Measurements from ENCODE around the gene FUT8. TPM values are rescaled to one million over a fixed set of nuclear protein-coding genes. Genes with fewer than 3 reads are reported as not detected.

Gene FUT8
- total RNA-seq, 6 experiments from 2014 or later = 2.6 to 4.9 (median 3.5) TPM

GRCh38 chr14:65756880-65757279, 344.4 kb downstream of the FUT8 start:
- H3K4me3 ChIP-seq = no peak overlapping the region
- TF ChIP-seq POLR2A (IDR thresholded peaks at IDR 0.05) (no peak), CTCF (IDR thresholded peaks at IDR 0.05) (no peak)
- DNase-seq (no peak), ATAC-seq (no peak)
- no peaks in the 10 kb centered on the region for H3K27me3 ChIP-seq
- H3K27ac ChIP-seq = no peak overlapping the region
- no peaks in the 10 kb centered on the region for H3K36me3 ChIP-seq
- H3K4me1 ChIP-seq = no peaks in the 10 kb centered on the region
- H3K9me3 ChIP-seq = no peaks in the 10 kb centered on the region
- 55% methylated on average over 3 of the region's 3 CpGs for WGBS (ENCODE audit: insufficient coverage, low coverage, low lambda C conversion rate, missing lambda C conversion rate)
- intact Hi-C loops (cut with DNase I) = no loop called here

- H3K4me1 ChIP-seq = no peaks in the 10 kb centered on the region
- H3K36me3 ChIP-seq = no peaks in the 10 kb centered on the region
- H3K9me3 ChIP-seq = no peaks in the 10 kb centered on the region
- H3K4me3 ChIP-seq = no peak overlapping the region
- ATAC-seq = no peak
- intact Hi-C loops (cut with DNase I) = no loop called here
- no peak for DNase-seq
- TF ChIP-seq CTCF (IDR thresholded peaks at IDR 0.05) = no peak
- TF ChIP-seq POLR2A (IDR thresholded peaks at IDR 0.05) = no peak
- H3K27ac ChIP-seq = no peak overlapping the region
- 79% methylated on average over 2 of the region's 2 CpGs for WGBS (ENCODE audit: insufficient coverage, low coverage, low lambda C conversion rate, missing lambda C conversion rate)
- no peaks in the 10 kb centered on the region for H3K27me3 ChIP-seq
Measured at GRCh38 chr14:65769151-65769550, 356.6 kb downstream of the FUT8 start.

GRCh38 chr14:65770681-65771080, 358.2 kb downstream of the FUT8 start:
- DNase-seq (no peak), ATAC-seq (no peak)
- no peaks in the 10 kb centered on the region for H3K9me3 ChIP-seq
- H3K4me3 ChIP-seq = no peak overlapping the region
- H3K4me1 ChIP-seq = no peaks in the 10 kb centered on the region
- no peaks in the 10 kb centered on the region for H3K27me3 ChIP-seq
- no peak overlapping the region for H3K27ac ChIP-seq
- TF ChIP-seq POLR2A (IDR thresholded peaks at IDR 0.05) (no peak), CTCF (IDR thresholded peaks at IDR 0.05) (no peak)
- 69% methylated on average over 5 of the region's 5 CpGs for WGBS (ENCODE audit: insufficient coverage, low coverage, low lambda C conversion rate, missing lambda C conversion rate)
- H3K36me3 ChIP-seq = no peaks in the 10 kb centered on the region
- intact Hi-C loops (cut with DNase I) = no loop called here

GRCh38 chr14:65771271-65771670, 358.7 kb downstream of the FUT8 start:
- Histone ChIP-seq H3K36me3 (no peaks in the 10 kb centered on the region), H3K9me3 (no peaks in the 10 kb centered on the region), H3K4me3 (no peak overlapping the region), H3K27me3 (no peaks in the 10 kb centered on the region), H3K4me1 (no peaks in the 10 kb centered on the region), H3K27ac (no peak overlapping the region)
- no peak for DNase-seq
- WGBS (ENCODE audit: insufficient coverage, low coverage, low lambda C conversion rate, missing lambda C conversion rate) = 88% methylated on average over 3 of the region's 3 CpGs
- intact Hi-C loops (cut with DNase I) = no loop called here
- no peak for ATAC-seq
- TF ChIP-seq POLR2A (IDR thresholded peaks at IDR 0.05) = no peak
- TF ChIP-seq CTCF (IDR thresholded peaks at IDR 0.05) = no peak

- 65% methylated on average over 7 of the region's 8 CpGs for WGBS (ENCODE audit: insufficient coverage, low coverage, low lambda C conversion rate, missing lambda C conversion rate)
- TF ChIP-seq CTCF (IDR thresholded peaks at IDR 0.05) (no peak), POLR2A (IDR thresholded peaks at IDR 0.05) (no peak)
Measured at GRCh38 chr14:65772466-65772865, 359.9 kb downstream of the FUT8 start.

More at GRCh38 chr14:65772466-65772865, 359.9 kb downstream of the FUT8 start:
- DNase-seq (no peak), ATAC-seq (no peak)
- H3K36me3 ChIP-seq = no peaks in the 10 kb centered on the region
- H3K27ac ChIP-seq = no peak overlapping the region
- no peaks in the 10 kb centered on the region for H3K27me3 ChIP-seq
- H3K4me3 ChIP-seq = no peak overlapping the region
- H3K4me1 ChIP-seq = no peaks in the 10 kb centered on the region
- intact Hi-C loops (cut with DNase I) = no loop called here
- H3K9me3 ChIP-seq = no peaks in the 10 kb centered on the region
